ENCODE data around the gene C9orf152. TPM values are rescaled to one million over a fixed set of nuclear protein-coding genes. Genes with fewer than 3 reads are reported as not detected.

Gene C9orf152
- polyA plus RNA-seq, 4 donors, result 0.08 to 0.76 (median 0.48) TPM

DNA sequence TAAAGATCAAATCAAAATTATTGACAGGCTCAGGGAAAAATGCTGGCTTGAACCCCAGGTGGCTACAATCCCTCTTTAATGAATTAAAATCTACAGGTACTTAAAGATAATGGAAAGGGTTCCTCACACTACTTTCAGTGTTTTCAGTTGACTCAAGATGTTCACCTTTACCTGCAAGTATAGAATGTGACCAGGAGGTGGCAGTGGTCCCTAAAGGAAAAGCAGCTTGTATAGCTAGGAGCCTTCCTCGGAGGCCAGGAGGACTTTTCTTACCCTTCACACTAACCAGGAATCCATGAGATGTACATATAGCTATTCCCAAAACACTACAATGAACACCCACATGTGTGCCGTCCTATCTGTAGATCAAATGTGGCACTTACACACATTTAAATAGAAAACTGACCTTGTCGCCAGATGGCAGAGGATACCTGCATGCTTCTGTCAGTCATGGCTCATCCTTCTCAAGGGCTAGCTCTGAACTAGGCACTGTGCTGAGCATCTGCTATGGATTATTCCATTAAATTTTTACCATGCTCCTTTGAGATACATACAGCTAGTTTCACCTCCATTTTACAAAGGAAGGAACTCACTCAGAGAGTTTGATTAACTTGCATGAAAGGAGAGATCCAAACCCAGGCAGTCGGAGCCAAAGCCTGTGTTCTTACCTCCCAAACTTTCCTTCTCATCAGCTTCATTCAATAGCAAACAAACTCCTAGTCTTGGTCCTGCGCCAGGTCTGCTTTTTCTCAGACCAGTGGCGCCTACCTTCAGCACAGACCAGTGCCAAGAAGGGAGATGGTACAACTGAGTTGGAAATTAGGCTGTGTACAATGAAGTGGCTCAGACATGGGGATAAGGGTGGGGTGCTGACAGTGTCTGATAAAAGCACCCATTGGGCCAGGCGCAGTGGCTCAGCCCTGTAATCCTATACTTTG is 24.5 kb downstream of the C9orf152 start:
- DNase-seq (ENCODE audit: low read depth in 4 of 4, low spot score in 3 of 4), result peak in 2 of 4 donors; percentile 50 to 51

DNA sequence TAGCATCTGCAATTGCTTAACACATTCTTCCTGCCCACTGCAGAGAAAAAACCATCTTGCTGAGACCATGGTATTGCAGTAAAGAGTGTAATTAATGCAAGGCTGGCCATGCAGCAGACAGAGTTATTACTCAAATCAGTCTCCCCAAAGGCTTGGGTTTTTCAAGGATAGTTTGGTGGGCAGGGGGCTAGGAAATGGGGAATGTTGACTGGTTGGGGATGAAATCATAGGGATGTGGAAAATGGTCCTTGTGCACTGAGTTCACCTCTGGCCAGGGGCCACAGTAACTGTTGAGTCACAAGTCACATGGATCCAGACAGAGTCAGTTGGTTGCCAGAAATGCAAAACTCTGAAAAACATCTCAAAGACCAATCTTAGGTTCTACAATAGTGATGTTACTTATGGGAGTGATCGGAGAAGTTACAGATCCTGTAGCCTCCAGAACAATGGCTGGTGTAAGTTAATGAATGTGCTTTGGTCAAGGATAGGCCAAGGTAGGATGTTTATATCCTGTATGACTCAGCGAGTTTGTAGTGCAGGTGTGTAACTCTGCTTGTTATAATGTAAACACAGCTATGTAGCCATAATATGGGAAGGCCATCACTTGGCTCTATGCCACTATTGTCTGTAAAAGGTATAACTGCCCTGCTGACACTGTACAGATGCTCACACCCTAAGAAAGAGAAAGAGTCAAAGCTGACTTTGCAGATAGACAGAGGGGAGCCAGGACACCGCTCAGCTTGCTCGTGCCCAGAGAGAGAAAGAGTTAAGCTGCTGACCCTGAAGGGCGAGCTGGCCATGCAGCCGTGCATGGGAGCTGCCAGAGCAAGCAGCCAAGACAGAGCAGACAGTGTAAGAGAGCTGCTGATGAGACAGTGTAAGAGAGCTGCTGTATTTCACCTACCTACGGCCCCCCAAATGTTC is 27.2 kb downstream of the C9orf152 start:
- no peak for DNase-seq (ENCODE audit: low read depth in 4 of 4, low spot score in 3 of 4)

DNA sequence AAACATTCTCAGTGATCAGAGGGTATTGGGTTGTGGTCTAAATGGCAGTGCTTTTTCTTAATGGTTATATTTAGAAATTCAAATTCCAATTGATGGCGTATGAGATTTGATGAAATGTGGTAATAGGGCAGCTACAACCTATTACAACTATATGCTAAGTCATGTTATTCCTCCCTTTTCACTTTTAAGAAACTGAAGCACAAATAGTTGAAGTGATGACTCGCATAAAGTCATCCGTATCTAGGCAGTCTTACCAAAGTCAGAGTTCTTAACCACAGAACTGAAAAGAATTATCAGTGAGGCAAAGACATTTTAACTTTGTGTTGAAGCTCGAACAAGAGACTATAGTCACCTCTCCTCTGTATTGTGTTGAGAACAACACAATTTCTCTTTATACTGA is 28.2 kb downstream of the C9orf152 start:
- DNase-seq (ENCODE audit: low read depth in 4 of 4, low spot score in 3 of 4), result no peak

DNA sequence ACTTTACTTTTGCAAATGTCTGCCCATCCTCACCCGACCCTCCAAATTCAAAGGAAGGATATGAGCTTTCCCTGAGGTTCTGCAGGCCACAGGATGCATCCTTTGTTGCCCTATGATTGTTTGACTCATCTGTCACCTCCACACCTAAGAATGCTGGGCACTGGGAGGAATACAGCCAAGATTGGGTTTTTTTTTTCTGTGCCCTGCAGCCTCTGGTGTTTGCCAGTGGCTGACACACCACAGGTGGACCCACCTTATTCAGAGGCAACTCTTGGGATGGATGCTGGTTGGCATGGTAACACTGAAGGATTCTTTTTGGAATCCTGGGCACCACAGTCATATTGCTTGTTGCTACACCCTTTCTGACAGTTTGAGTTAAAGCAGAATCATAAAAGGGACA is 29.7 kb downstream of the C9orf152 start:
- DNase-seq (ENCODE audit: low read depth in 4 of 4, low spot score in 3 of 4), result no peak

DNA sequence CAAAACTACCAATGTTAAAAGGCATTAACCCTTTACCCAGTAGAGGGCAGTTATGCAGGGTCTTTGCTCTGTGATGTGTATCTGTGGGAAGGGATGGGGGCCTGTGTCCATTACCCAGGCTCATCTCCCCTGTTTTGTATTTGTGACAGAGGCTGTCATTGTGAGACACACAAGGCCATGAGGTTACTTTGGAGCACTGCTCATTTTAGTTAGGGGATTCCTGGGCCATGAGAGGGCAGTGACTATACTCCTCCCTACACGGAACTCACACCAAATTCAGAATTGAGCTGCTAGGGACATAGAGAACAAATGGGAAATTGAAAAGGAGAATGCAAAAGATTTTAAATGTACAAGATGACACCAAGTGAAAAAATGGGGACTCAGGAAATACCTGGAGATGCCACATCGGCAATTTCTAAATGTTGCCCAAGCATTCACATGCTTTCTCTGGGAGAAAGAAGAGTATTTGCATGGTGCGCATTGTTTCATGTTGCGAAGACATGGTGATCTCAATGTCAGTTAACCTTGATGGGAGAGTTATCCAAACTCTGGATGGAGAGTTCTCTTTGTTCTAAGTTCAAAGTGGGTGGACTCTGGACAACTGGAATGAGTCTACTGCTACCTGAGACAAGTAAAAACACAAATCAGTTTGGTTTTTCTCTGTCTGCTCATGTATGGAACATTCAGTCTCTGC is 32.5 kb downstream of the C9orf152 start:
- DNase-seq (ENCODE audit: low read depth in 4 of 4, low spot score in 3 of 4), result no peak

DNA sequence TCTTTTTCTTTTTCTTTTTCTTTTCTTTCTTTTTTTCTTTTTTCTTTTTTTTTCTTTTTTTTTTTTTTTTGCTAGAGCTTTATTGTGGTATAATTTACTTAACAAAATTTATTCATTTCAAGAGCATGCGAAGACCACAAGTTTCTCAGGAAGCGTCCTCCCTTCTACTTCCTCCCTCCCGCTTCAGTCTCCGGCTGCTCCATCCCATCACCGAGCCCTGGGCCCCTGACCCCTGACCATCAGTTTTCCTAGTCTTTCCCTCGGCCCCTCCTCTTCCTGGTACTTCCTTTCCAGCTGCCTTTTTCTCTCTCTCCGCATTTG is 34.7 kb downstream of the C9orf152 start:
- DNase-seq (ENCODE audit: low read depth in 4 of 4, low spot score in 3 of 4), result no peak

DNA sequence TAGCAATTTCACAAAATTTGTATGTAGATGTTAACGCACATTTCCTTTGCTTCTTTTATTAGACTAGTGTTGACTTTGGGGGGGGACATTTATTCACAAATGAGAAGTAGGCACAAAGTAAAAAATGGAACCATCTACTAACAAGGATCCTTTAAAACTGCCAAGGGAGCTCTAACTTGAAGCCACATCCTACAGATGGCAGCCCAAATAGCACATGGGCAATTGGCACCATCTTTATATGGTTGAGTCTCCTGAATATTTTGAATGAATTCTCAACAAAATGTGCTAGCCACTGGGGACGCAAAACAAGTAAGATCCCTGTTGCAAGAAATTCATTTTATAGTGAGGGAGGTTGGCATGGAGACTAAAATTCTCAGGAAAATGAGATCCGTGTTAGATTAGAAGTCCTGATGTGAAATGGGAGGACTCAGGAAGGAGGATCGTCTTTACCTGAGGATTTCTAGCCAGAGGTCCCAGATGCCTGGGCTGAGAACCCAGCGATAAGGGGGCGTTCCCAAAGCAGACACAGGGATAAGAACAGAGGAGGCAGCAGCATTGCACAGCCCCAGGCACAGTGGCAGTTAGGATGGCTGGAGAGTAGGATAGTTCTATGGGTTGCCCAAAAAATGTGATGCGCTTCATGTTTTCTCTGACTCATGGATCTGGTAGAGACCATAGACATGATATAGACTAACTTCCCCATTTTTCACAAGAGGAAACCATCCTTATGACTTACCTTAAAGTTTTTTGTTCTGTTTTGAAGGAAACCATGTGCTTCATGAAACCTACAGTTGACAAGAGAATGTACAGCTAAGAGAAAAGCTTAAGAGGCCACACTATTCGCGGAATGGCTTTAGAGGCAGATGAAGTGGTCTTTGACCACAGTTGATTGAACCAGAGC is 37.4 kb downstream of the C9orf152 start:
- no peak for DNase-seq (ENCODE audit: low read depth in 4 of 4, low spot score in 3 of 4)

DNA sequence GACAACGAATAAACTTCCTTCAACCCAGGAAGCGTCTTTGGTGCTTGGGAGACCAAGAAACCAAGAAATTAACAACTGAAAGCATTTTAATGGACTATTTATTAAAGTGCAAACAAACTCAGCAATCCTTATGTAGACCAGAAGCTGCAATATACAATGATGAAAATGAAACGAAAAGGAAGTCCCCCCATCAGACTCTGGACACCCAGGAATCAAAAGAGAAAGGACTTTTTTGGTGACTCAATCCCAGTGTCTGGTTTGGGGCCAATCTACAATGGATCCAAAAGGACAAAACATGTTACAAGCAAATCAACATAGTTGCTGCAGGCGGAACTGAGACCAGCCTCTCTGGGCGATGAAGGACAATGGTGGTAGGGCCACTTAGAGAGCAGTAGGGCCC is 39.5 kb downstream of the C9orf152 start:
- DNase-seq (ENCODE audit: low read depth in 4 of 4, low spot score in 3 of 4), result no peak

DNA sequence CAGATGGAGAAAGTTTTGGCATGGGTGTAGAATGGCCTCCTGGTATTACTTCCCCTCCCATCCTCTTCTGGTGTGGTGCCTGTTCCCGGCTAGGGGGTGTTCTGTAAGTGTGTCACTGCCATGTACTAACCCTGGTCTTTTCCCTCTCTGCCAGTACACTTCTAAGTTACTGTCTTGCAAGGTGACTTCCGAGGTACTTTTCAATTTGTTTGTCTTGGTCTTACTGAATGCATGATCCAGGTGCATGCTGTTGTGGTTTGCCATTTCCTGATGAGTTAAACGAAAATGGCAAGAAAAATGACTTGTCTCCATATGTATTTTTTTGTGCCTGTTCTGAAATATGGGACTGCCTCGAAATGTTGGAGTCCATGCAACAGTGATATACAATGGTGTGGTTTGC is 46.0 kb downstream of the C9orf152 start:
- DNase-seq (ENCODE audit: low read depth in 4 of 4, low spot score in 3 of 4), result no peak

DNA sequence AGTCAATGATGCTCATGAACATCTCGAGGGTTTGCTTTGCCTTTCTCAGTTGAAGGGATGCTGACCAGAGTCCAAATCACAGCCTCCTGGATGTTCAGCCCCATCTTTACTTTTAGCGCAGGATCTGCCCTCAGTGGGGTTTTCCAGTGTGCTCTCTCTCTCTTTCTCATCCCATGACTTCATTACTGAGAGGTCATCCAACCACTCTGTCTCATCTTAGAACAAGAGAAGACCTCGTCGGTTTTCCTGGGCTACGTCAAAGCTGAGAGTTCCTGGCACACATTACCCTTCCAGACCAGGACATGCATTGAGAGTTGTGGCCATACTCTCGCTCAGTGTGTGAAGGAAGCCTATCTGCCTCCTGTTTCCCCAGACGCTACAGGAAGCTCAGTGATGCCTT is 47.3 kb downstream of the C9orf152 start:
- DNase-seq (ENCODE audit: low read depth in 4 of 4, low spot score in 3 of 4), result no peak

DNA sequence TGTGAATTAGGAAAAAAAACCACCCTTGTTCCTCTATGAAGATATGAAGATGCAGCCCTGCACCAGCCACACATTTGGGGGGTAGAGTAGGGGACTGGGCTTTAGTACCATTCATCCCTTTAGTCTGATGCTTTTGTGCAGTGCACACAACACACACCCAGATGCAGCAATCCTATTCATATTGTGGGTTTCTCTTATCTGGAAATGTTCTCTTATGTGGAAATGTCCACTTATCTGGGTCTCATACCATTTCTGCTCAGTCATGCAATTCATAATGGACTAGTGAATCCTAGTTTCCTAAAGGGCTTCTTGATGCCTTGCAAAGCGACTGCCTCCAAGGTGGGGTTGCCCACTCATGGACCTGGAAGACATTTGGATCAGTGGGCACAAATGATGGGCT is 47.8 kb downstream of the C9orf152 start:
- DNase-seq (ENCODE audit: low read depth in 4 of 4, low spot score in 3 of 4), result no peak

DNA sequence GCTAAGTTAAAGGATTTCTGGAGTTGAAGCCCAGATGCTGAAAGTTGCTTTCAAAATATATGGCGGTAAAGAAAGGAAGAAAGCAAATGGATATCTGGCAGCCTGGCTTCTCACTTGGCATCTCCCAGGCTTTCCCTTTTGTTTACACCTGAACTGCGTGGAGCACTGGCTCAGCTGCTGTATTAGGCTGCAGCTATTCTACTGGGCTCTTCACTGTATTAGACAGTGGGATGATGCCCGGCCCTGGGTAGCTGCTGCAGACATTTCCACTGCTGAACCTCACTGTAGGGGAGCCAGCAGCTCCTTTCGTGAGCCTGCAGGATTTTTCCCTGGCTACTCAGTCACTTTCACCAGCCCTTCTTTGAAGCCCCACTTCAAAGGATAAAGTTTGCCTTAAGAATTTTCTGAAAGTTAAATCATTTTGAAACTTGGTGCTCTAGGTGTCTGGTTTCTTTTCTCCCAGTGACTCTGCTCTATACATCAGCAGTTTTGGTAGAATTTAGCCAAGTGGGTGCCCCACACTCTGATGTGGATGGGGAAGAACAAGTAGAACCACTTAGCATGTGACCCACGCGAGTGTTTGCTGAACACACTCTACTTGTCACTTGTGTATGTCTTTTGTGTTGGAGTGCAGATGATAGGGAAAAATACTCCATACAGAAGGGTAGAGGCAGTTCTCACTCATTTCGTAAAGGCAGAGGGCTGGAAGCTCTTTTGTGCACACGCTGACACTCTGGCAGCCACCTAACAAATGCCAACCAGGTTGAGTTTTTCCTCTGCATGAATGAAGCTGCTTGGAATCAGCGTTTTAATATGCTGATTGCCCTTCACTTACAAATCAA is 49.9 kb downstream of the C9orf152 start:
- DNase-seq (ENCODE audit: low read depth in 4 of 4, low spot score in 3 of 4), result no peak

DNA sequence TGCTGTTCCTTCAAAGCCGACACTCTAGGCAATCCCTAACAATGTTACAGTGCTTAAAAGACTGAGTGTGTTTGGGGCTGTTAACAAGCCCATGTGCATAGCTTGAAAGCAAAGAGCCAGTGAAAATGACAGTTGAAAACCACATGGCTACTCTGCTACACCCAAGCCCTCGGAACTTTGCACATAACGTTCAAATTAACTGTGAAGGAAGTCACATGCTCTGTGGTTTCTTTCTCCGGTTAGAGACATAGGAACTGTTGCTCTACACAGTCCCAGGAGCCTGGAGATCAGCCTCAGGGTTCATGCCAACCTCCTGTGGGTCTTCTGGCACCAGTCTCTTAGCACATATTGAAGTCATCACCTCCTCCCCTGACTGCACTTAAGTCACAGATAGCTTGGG is 51.1 kb downstream of the C9orf152 start:
- no peak for DNase-seq (ENCODE audit: low read depth in 4 of 4, low spot score in 3 of 4)

DNA sequence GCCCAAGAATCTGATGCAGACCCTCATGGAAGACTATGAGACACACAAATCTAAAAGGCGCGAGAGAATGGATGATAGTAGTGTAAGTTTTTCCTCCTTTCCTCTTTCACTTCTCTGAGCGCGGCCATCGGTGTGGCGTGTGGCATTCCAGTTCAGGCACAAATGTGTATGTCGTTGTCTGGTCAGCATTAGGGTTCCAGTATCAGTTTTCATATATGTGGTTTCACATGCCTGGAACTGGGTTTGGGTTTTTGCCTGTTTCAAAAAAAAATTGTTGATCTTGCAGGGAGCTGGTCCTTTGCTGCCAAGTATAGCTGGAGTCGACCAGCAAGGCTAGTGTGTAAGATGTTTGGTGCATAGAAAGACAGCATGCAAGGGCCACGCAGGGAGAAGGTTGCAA is 51.5 kb downstream of the C9orf152 start:
- no peak for DNase-seq (ENCODE audit: low read depth in 4 of 4, low spot score in 3 of 4)

DNA sequence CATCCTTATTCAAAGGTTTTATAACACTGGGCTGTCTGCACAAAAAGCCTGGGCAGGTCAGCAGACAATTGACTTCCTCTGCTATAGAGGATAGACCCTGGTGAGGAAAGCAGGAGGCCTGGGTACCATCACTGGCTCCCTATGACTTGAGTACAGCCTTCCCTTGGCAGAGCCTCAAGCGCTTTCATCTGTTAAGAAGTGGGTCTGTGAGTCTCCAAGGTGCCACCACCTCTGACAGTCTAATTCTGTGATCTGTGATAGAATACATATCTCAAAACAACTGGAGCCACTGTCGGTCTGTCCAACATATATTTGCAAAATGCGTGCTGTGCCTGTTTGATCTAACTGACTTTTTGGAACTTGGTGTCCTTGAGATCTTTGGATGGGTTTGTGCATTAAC is 52.2 kb downstream of the C9orf152 start:
- DNase-seq (ENCODE audit: low read depth in 4 of 4, low spot score in 3 of 4), result no peak

DNA sequence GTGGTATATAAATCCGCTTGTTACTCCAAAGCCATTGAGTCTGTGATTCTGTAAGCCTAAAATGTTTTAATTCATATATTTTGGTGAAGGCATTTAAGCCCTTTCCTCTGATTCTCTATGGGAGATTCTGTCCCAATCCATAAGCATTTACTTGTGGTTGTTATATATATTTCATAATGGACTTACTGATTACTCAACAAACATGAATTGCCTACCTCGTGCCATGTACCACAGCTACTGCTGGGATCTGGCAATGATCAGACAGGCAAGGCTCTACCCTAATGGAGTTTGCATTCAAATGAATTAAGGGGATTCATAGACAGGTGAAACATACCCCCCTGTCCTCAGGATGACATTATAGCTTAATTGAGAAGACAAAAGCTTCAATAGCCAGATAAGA is 54.5 kb downstream of the C9orf152 start:
- DNase-seq (ENCODE audit: low read depth in 4 of 4, low spot score in 3 of 4), result no peak

DNA sequence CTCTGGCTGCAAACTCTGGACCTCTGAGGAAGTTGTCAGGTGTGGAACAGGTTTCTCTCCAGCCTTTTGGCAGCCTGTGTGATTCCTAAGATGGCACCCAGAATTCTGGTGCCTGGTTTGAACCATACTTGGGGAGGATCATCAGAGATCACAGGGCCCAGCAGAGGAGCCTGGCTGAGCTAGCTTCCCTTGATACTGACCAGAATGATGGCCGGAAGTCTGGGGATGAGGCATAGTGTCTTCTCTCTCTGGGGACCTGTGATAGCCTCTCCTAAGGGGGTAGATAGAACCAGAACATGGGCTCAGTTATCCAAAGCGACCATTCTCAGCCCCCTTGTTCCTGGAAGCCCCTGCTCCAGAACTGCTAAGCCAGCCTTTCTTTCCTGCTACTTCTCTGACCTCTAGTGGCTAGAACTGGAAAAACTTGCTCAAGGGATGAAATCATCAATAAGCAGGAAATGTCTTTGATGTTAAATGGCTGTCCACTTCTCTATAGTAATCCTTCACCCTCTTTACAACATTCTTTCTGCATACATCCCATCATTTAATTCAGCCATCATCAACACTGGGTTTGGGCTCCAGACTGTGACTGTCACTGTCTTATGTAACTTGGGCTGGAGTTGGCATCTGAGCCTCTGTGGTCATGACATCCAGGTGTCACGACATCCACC is 55.1 kb downstream of the C9orf152 start:
- DNase-seq (ENCODE audit: low read depth in 4 of 4, low spot score in 3 of 4), result peak in 1 of 4 donors; percentile 51
